Lower lobe of right lung (tissue), 2 donors: Measurements from ENCODE around the gene GRIA4. TPM values are rescaled to one million over a fixed set of nuclear protein-coding genes. Genes with fewer than 3 reads are reported as not detected.

ENCODE experiments used
- ATAC-seq, 2 donors: fragments of 200-7000 bp; cut with Tn5 transposase; one replicate each; pipeline ENCODE4 v1.9.1; 2020 to 2022; ENCODE audit warnings: mild to moderate bottlenecking in 2 of 2, moderate library complexity in 2 of 2
- DNase-seq: peaks from one replicate; pipeline ENCODE4 v3.0.0-alpha.2; 2020
- H3K27ac ChIP-seq: fragments of 200-600 bp; one replicate; pipeline ENCODE4 v1.8.0; 2022
- H3K27me3 ChIP-seq: fragments of 200-600 bp; one replicate; pipeline ENCODE4 v1.8.0; 2022; ENCODE audit warnings: low read depth
- H3K36me3 ChIP-seq: fragments of 200-600 bp; one replicate; pipeline ENCODE4 v1.8.0; 2022; ENCODE audit warnings: mild to moderate bottlenecking
- H3K4me1 ChIP-seq: fragments of 200-600 bp; one replicate; pipeline ENCODE4 v1.8.0; 2022
- H3K4me3 ChIP-seq: fragments of 200-600 bp; one replicate; pipeline ENCODE4 v1.8.0; 2022; ENCODE audit warnings: mild to moderate bottlenecking
- H3K9me3 ChIP-seq: fragments of 200-600 bp; one replicate; pipeline ENCODE4 v1.8.0; 2022
- CTCF ChIP-seq: fragments of 200-600 bp; IDR thresholded peaks from one replicate; pipeline ENCODE4 v1.8.0; 2022; ENCODE audit warnings: antibody characterized with exemption, mild to moderate bottlenecking
- intact Hi-C: fragments of 100-400 bp; cut with DNase I; formaldehyde crosslinking; loops from one replicate; pipeline ENCODE4 v1.11.0; 2022
- total RNA-seq: library from RNA; stranded (reverse); fragmentation: NEBNext Ultra II Directional; extraction: Animal tissue kit (Norgen Biotek cat#: 25700); gene quantifications from one replicate; pipeline ENCODE4 v1.2.1, GENCODE V29; 2021
- donor health status: DM: no; HTN: yes; CAD: no; lungs with severe emphysema.

The GRIA4 gene
- total RNA-seq, 1 donor from 2014 or later: not detected

- no peaks in the 10 kb centered on the region for H3K27me3 ChIP-seq
- TF ChIP-seq CTCF: no peak
Observed at GRCh38 chr11:105857728-105858127, 247.9 kb downstream of the GRIA4 start.

GRCh38 chr11:105858841-105859240 is 249.0 kb downstream of the GRIA4 start:
- Histone ChIP-seq H3K27ac (no peak overlapping the region), H3K9me3 (no peaks in the 10 kb centered on the region), H3K36me3 (no peaks in the 10 kb centered on the region), H3K4me3 (no peak overlapping the region), H3K4me1 (no peaks in the 10 kb centered on the region), H3K27me3 (no peaks in the 10 kb centered on the region)
- intact Hi-C loops: no loop called here
- DNase-seq (no peak), ATAC-seq (no peak)
- no peak for TF ChIP-seq CTCF

More at GRCh38 chr11:105857728-105858127, 247.9 kb downstream of the GRIA4 start:
- Histone ChIP-seq H3K36me3 (no peaks in the 10 kb centered on the region), H3K27ac (no peak overlapping the region), H3K4me1 (no peaks in the 10 kb centered on the region), H3K9me3 (no peaks in the 10 kb centered on the region), H3K4me3 (no peak overlapping the region)
- intact Hi-C loops: no loop called here
- DNase-seq (no peak), ATAC-seq (no peak)

- Histone ChIP-seq H3K4me3 (no peak overlapping the region), H3K9me3 (no peaks in the 10 kb centered on the region), H3K4me1 (no peaks in the 10 kb centered on the region), H3K27ac (no peak overlapping the region), H3K36me3 (no peaks in the 10 kb centered on the region), H3K27me3 (no peaks in the 10 kb centered on the region)
- intact Hi-C loops: no loop called here
- TF ChIP-seq CTCF: no peak
- DNase-seq (no peak), ATAC-seq (no peak)
Observed at GRCh38 chr11:105860105-105860504, 250.2 kb downstream of the GRIA4 start.

- ATAC-seq: no peak
- no peak for DNase-seq
- no peak overlapping the region for H3K4me3 ChIP-seq
- no peak for TF ChIP-seq CTCF
- no peaks in the 10 kb centered on the region for H3K36me3 ChIP-seq
- H3K27me3 ChIP-seq: no peaks in the 10 kb centered on the region
- H3K27ac ChIP-seq: no peak overlapping the region
- H3K9me3 ChIP-seq: no peaks in the 10 kb centered on the region
- no peaks in the 10 kb centered on the region for H3K4me1 ChIP-seq
- intact Hi-C loops: no loop called here
Observed at GRCh38 chr11:105861225-105861624, 251.4 kb downstream of the GRIA4 start.

GRCh38 chr11:105862736-105863367 is 253.0 kb downstream of the GRIA4 start:
- Histone ChIP-seq H3K4me1 (no peaks in the 10 kb centered on the region), H3K27me3 (no peaks in the 10 kb centered on the region), H3K36me3 (no peaks in the 10 kb centered on the region), H3K9me3 (no peaks in the 10 kb centered on the region), H3K27ac (no peak overlapping the region), H3K4me3 (no peak overlapping the region)
- intact Hi-C loops: no loop called here
- TF ChIP-seq CTCF: peak; percentile 66
- ATAC-seq (peak in 1 of 2 donors; percentile 73), DNase-seq (no peak)
